ENCODE measurements around the gene OSBPL9. TPM values are rescaled to one million over a fixed set of nuclear protein-coding genes. Genes with fewer than 3 reads are reported as not detected.

OSBPL9 gene
- total RNA-seq, 2 experiments from 2014 or later = 51.1 to 56.1 TPM

DNA sequence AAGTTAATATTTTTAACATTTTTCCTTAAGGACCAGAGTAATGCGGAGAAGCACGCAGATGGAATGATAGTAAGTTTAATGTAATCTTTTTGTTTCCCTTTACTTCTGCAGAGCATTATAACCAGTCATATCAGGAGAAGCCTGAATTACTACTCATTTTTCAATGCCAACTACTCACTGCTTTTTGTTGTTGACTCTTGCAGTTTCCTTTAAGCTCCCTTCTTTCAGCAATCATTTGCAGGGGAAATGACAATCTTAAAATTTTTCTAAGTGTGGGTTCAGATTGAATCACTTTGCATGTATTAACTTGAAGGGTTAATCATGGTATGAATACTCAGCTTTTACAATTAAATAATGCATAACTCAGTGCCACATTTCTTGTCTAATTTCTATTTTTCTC is 139.4 kb downstream of the OSBPL9 start:
- CTCF ChIA-PET = interaction anchor here (1.5 kb wide), 1 partner anchor 13 kb away, joined by 7 read pairs; no protein-coding TSS in a partner anchor
- Mint-ChIP-seq H3K27ac (no peak overlapping the region), H3K9me3 (peaks cover 4% of the 10 kb centered on the region), H3K4me1 (ENCODE audit: low read depth) (peaks cover 17% of the 10 kb centered on the region), H3K4me3 (no peak overlapping the region), H3K36me3 (ENCODE audit: low read depth) (peaks cover 15% of the 10 kb centered on the region), H3K27me3 (no peaks in the 10 kb centered on the region)
- POLR2A ChIA-PET = interaction anchor here (0.8 kb wide), 1 partner anchor 14 kb away, joined by 3 read pairs; no protein-coding TSS in a partner anchor
- ATAC-seq = no peak
- TF ChIP-seq, protein P1, sequence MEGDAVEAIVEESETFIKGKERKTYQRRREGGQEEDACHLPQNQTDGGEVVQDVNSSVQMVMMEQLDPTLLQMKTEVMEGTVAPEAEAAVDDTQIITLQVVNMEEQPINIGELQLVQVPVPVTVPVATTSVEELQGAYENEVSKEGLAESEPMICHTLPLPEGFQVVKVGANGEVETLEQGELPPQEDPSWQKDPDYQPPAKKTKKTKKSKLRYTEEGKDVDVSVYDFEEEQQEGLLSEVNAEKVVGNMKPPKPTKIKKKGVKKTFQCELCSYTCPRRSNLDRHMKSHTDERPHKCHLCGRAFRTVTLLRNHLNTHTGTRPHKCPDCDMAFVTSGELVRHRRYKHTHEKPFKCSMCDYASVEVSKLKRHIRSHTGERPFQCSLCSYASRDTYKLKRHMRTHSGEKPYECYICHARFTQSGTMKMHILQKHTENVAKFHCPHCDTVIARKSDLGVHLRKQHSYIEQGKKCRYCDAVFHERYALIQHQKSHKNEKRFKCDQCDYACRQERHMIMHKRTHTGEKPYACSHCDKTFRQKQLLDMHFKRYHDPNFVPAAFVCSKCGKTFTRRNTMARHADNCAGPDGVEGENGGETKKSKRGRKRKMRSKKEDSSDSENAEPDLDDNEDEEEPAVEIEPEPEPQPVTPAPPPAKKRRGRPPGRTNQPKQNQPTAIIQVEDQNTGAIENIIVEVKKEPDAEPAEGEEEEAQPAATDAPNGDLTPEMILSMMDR (IDR thresholded peaks at IDR 0.05) = no peak
- intact Hi-C loops (cut with micrococcal nuclease) = no loop called here
- DNase-seq = no peak

DNA sequence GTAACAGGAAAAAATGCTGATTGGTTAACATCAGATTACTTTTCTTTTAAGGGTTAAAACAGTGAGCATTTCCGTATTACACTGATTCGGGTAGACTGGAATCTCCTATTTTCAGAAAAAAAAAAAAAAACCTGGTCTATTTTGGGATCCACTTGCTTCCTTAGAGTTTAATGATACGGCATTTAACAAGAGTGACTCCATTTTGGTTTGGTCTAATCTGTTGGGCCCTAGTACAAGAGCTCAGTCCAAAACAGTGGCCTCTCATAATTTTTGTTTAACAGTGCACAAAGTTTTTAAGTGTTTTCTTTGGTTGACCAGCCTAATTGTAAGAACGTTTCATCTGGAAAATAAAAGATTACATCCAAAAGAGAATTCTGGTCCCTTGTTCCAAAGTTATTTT is 141.4 kb downstream of the OSBPL9 start:
- no peak overlapping the region for H3K27ac Mint-ChIP-seq
- H3K4me1 Mint-ChIP-seq (ENCODE audit: low read depth) = peaks cover 21% of the 10 kb centered on the region
- TF ChIP-seq, protein P1 (IDR thresholded peaks at IDR 0.05) = no peak
- ChIA-PET CTCF (interaction anchor here (0.7 kb wide), 1 partner anchor 11 kb away, joined by 3 read pairs; no protein-coding TSS in a partner anchor), POLR2A (interaction anchor here (0.8 kb wide), 1 partner anchor 166 kb away, joined by 3 read pairs; no protein-coding TSS in a partner anchor)
- H3K36me3 Mint-ChIP-seq (ENCODE audit: low read depth) = peaks cover 7% of the 10 kb centered on the region
- no peak overlapping the region for H3K4me3 Mint-ChIP-seq
- intact Hi-C loops (cut with micrococcal nuclease) = no loop called here
- no peaks in the 10 kb centered on the region for H3K9me3 Mint-ChIP-seq
- no peaks in the 10 kb centered on the region for H3K27me3 Mint-ChIP-seq
- DNase-seq (no peak), ATAC-seq (no peak)

DNA sequence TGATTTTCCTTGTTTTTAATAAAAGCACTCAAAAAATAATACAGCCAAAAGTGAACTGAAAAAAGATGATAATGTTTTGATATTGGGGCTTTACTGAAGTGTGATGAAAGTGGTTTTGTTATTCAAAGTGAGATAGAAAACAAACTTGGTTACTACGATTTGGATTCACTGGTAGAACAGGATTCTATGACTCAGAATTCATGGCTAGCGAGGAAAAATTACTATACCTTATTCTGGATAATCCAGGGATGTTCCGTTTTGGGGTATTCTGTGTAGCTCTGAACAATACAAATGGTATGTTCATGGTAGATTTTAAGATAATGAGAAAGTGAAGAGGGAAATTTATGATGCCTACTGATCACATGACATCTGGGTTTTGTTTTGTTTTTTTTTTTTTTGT is 144.0 kb downstream of the OSBPL9 start:
- CTCF ChIA-PET = interaction anchor here (1.1 to 1.7 kb wide), 2 partner anchors 9 to 12 kb away, joined by 3 to 9 read pairs; no protein-coding TSS in a partner anchor
- TF ChIP-seq, protein P1 (IDR thresholded peaks at IDR 0.05) = no peak
- H3K36me3 Mint-ChIP-seq (ENCODE audit: low read depth) = peaks cover 8% of the 10 kb centered on the region
- POLR2A ChIA-PET = interaction anchor here (0.6 kb wide), 1 partner anchor 86 kb away, joined by 4 read pairs; no protein-coding TSS in a partner anchor
- H3K4me3 Mint-ChIP-seq = no peak overlapping the region
- peaks cover 20% of the 10 kb centered on the region for H3K4me1 Mint-ChIP-seq (ENCODE audit: low read depth)
- intact Hi-C loops (cut with micrococcal nuclease) = no loop called here
- no peaks in the 10 kb centered on the region for H3K27me3 Mint-ChIP-seq
- DNase-seq = no peak
- H3K9me3 Mint-ChIP-seq = no peaks in the 10 kb centered on the region
- no peak overlapping the region for H3K27ac Mint-ChIP-seq
- ATAC-seq = no peak

DNA sequence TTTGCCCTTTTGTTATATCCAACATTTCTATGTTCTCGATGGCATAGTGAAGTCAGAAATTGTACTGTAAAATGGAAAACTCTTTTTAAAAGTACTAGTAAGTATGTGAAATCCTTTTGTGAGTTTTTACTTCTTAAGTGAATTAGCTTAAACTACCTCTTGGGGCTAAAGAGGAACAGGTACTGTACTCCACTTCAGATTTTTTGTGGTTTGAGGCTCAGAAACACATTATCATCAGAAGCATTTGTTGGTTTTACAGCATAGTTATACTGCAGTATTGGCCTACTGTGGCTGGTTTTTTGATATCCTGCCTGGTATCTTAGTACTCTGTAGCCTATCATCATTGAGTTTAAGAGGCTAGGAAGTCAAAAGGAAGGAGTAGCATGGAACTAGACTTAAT is 144.5 kb downstream of the OSBPL9 start:
- ChIA-PET POLR2A (no interaction called here), CTCF (interaction anchor here (1.1 to 1.7 kb wide), 2 partner anchors 8 to 12 kb away, joined by 3 to 9 read pairs; no protein-coding TSS in a partner anchor)
- Mint-ChIP-seq H3K36me3 (ENCODE audit: low read depth) (peaks cover 8% of the 10 kb centered on the region), H3K9me3 (no peaks in the 10 kb centered on the region), H3K4me3 (no peak overlapping the region), H3K4me1 (ENCODE audit: low read depth) (peaks cover 20% of the 10 kb centered on the region), H3K27ac (no peak overlapping the region), H3K27me3 (no peaks in the 10 kb centered on the region)
- DNase-seq (no peak), ATAC-seq (no peak)
- TF ChIP-seq, protein P1 (IDR thresholded peaks at IDR 0.05) = no peak
- intact Hi-C loops (cut with micrococcal nuclease) = no loop called here

DNA sequence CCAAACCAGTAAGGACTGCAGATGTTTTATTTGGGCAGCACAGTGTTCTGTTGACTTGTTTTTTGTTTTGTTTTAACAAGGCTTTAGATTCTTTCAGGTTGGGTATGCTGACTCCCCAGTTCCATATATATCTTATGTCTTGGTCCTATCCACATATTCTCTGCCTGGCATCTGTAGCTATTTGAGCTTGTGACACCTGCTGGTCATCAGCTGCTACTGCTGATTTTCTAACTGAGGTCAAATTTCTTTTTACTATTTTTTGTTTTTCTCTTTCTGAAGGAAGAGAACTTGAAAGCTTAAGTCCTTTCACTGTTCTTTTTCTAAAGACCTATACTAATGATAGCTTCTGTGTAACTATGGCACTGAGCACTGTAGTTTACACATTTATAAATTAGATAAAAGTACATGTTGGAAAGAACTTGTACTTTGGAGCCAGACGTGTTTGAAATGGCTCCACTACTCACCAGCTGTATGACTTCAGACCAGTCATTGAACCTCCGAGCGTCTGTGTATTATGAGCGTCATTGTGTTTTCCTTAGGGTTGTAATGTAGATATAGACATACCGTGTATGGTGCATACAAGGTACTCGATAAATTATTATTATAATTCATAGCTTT is 152.2 kb downstream of the OSBPL9 start:
- peak; percentile 66 for ATAC-seq
- H3K36me3 Mint-ChIP-seq (ENCODE audit: low read depth) = peaks cover 17% of the 10 kb centered on the region
- no peak overlapping the region for H3K27ac Mint-ChIP-seq
- peak; percentile 42 for DNase-seq
- POLR2A ChIA-PET = interaction anchor here (0.9 kb wide), 1 partner anchor 141 kb away, joined by 3 read pairs; no protein-coding TSS in a partner anchor
- no peaks in the 10 kb centered on the region for H3K27me3 Mint-ChIP-seq
- H3K9me3 Mint-ChIP-seq = no peaks in the 10 kb centered on the region
- peaks cover 9% of the 10 kb centered on the region for H3K4me1 Mint-ChIP-seq (ENCODE audit: low read depth)
- CTCF ChIA-PET = interaction anchor here (0.7 to 2.1 kb wide), 37 partner anchors 8 to 545 kb away, joined by 3 to 9 read pairs (median 4); partner anchors contain the start of gene OSBPL9
- TF ChIP-seq, protein P1 (IDR thresholded peaks at IDR 0.05) = peak; percentile 83
- intact Hi-C loops (cut with micrococcal nuclease) = no loop called here
- no peak overlapping the region for H3K4me3 Mint-ChIP-seq

All from activated CD8-positive, alpha-beta T cell treated with anti-CD3 and anti-CD28 coated beads for 36 hours (primary cell).